ENCODE results near the gene NACA. TPM values are rescaled to one million over a fixed set of nuclear protein-coding genes. Genes with fewer than 3 reads are reported as not detected.
"Not testable (repeated sequence)": the region's sequence is repeated elsewhere in the genome, so short reads cannot be mapped to it uniquely, and the experiment has no call there.

NACA gene
- polyA plus RNA-seq, 12 donors = 260 to 2,150 (median 1,740) TPM

DNA sequence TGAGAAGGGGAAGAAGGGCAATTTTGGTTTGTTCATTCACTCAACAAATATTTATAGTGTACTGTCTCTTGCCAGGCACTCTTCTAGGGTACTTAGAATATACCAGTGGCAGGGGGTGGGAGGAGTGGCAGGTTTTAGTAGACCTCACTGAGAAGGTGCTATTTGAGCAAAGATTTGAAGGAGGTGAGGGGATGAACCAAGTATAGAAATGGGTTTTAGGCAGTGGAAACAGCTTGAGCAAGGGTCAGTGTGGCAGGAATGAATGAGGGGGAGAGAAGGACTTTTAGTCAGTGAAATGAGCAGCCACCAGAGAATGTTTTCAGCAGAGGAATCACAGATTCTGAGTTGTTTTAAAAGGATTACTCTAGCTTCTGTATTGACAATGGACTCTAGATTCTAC, 24.8 kb upstream of the NACA start:
- DNase-seq = no peak

DNA sequence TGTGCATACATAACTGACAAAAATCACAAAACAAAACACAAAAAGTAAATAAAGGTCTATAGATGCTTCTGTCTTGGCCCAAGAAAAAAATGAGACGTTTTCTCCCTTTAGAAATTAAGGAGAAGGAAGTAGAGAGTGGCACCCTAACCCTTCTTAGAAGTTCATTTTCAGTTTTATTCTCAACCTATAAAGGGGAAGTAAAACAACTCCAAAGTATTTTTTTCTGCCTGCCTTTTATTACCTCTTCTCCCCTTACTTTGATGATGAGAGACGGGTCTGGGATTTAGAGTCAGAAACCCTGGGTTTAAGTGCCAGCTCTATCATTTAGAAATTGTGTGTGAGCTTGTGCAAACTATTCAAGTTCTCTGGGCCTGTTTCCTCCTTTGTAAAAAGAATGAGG, 24.3 kb upstream of the NACA start:
- no peak for DNase-seq

DNA sequence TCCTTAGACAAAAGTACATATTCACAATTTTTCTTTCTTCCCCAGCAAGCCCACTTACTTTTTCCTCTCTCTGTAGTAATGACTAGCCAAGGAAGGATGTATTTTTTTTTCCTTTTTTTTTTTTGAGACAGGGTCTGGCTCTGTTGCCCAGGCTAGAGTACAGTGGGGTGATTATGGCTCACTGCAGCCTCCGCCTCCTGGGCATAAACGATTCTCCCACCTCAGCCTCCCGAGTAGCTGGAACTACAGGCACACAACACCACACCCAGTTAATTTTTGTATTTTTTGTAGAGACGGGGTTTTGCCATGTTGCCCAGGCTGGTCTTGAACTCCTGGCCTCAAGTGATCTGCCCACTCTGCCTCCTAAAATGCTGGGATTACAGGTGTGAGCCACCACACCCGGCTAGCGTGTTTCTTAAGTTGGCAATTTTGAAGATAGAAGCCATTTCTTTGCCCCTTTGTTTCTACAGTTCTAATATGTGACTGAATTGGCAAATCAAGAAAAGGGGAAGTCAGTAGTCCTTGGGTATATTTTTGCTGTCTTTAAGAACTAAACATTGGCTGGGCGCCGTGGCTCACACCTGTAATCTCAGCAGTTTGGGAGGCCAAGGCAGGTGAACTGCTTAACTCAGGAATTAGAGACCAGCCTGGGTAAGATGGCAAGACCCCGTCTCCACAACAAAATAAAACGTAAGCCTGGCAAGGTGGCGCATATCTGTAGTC, 3.2 kb upstream of the NACA start:
- DNase-seq = no peak

DNA sequence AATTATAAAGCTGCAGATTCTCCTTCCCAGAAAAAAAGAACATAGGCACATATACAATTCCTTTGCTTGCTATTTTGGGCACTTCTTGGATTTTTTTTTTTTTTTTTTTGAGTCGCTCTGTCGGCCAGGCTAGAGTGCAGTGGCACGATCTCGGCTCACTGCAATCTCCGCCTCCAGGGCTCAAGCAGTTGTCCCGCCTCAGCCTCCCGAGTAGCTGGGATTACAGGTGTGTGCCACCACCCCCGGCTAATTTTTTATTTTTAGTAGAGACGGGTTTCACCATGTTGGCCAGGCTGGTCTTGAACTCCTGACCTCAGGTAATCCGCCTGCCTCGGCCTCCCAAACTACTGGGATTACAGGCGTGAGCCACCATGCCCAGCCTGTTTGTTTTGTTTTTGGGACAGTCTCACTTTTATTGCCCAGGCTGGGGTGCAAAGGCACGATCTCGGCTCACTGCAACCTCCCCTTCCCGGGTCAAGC, 1.1 kb upstream of the NACA start:
- DNase-seq = not testable (repeated sequence)

DNA sequence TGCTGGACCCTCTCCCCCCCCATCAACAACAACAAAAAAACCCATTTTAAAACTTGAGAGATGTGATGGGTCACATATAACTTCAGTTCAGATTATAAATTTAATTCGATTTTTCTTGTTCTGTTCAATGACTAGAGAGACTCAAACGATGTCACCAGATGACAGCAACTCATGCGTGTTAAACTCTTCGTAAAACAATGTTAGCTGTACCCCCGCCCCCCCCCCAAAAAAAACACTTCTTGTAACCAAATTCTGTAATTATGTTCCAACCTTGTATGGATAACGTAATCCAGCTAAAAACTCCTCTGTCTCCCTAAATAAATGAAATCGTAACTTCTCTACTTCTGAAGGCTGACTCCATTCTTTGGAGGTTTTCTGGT, 614 bp upstream of the NACA start:
- DNase-seq = no peak

DNA sequence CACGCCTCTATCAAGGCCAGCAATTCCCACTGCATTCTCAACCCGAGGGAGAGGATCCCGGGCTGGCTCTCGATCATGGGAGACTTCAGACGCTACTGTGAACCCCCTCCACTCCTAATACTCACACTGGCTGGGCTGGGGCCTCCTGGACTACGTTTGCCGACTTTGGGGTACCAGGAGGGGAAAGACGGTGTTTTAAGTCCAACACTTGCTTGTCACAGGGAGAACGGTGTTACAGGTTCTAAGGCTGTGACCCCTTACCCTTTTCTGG, 463 bp downstream of the NACA start:
- DNase-seq = no peak

DNA sequence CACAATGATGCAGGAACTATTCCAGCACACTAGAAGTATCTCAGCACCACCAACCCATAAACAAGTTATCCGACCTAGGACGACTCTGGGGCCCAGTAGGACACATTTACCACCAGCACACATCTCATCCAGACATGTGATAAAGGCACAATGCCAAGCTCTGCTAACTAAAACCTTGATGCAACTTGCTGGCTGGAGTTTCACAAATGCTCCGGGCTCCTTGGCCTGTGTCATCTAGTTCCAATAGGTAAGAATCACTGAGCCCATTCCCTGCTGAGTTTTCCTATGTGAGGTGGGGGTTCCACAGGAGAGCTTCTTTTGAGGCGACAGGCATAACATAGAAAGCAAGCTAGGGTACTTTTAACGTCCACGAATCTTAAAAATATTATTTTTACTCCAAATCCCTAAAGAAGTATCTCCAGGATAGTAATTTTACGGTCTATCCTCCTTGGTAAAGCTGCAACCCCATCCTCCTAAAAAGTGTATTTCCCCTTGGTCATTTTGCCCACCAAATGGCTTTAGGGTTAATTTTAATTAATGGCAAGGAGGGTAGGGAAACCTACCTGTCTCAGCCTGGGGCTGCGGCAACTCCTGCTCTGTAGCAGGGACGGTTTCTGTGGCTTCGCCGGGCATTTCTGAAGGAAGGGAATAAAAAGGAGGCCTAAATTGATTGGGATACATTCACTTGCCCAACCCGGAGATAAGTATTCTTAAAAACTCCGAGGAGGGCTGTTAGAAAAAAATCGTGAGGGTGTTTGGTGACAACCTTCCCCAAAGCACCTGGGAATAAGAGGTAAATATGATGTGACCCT, 1.0 kb downstream of the NACA start:
- DNase-seq = peak; percentile 48

DNA sequence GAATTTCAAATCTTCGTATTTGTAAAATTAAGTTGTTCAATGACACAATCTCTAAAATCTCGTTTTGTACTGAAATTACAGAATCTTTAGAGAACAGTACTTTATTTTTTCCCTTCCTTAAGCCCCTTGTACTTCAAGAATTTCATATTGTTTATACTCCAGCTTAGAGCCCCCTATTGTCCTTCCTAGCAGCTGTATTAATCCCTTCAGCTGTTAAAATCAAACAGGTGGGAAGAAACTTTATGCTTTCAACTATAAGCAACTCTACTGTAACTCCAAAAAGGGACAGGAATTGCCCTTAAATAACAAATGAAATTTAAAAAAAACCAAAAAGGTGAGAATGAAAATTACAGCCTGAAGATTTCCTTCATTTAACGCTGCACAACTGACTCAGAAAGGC, 1.7 kb downstream of the NACA start:
- peak; percentile 32 for DNase-seq

DNA sequence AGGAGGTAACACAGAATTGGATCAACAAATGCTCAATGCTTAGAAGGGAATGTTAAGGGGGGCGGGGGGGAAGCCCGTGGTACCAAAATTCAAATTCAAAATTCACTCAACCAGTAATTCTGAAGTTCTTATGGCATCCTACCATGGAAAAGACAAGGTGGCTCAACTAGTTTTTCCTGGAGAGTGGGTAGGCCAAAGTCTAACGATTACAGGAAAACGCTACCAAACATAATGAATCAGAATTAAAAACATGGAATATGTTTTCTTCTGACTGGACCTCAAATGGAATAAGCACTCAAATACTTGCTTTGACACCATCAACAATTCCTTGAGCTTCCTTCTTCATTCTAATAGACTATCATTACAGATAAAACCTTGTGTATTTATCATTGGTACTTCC, 2.3 kb downstream of the NACA start:
- DNase-seq = no peak

DNA sequence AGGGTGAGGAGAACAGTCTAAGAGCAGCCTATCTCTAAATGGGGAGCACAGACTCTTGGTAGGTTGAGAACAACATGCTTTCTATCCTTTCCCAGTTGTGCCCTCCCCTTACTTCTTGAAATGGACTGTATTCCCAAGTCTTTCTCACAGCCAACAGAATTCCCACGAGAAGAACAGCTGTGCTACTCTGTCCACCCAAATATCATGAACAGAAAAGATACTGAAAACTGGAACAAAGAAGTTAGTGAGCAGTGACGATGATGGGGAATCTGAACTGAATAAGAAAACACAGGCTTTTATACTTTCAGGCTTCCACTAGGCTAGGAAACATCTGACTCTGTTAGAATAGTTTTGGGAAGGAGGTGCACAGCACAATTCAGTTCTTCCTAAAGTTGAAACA, 3.4 kb downstream of the NACA start:
- no peak for DNase-seq

DNA sequence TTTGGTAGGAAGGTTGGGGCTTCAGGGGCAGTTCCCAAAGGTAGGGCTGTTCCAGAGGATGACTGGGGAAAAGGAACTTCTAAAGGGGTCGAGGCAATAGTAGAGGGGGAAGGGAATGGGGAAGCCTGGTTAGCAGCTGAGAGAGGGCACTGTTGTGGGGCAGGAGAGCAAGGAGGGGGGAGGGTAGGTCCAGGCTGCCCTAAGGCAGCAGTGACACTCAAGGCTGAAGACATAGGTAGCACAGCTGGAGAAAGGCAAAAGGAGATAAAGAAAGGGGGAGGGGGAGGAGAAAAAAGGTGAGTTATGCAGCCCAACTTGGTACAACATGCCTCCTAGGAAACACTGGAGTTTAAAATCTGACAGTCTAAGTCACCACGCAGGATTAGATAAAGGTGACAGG, 3.9 kb downstream of the NACA start:
- no peak for DNase-seq

DNA sequence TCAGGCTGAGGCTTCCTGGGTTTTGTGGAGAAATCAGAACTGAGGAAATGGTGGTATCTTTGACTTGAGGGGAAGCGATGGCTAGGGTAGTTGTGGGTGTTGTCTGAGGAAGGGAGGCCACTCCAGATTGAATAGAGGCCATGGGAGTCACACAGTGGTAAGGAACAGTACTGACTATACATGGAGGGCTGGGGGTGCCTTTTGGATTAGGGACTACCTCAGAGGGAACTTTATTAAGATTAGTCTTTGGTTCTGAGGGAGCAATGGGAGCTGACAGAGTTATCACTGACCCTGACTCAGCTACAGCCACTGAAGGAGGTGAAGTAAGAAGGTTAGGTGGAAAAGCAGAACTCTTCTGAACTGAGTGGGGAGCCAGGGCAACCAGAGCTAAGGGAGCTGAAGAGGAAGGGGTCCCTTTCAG, 4.4 kb downstream of the NACA start:
- DNase-seq = no peak

DNA sequence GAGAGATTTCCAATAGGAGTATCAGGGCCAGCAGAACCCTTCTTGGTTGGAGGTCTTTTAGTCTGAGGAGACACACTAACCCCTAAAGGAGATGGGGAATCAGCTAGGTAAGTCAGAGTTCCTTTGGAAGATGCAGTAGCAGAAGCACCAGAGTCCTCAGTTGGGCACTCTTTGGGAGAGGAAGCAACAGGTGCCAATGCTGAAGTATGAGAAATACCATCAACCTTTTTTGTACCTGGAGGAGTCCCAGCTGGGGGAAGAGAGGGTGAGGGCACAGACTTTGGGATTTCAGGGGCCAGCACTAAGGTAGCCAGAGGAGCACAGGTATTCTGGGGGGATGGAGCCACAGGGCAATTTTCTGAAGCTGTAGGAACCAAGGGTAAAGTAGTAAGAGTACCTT, 6.0 kb downstream of the NACA start:
- no peak for DNase-seq

DNA sequence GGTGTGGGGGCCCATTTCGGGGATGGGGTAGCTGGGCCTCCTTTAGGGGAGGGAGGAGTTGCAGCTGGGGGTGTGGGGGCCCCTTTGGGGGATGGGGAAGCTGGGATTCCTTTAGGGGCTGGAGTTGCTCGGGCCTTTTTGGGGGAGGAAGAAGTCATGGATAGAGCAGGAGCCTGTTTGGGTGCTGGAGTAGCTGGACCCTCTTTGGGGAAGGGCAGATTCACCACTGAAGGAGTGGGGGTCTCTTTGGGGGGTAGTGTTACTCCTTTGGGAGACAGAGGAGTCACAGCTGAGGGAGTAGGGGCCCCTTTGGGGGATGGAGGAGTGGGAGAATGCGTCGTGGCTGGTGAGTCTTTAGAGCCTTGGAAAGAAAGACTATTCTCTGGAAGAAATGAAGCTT, 6.5 kb downstream of the NACA start:
- DNase-seq = no peak

DNA sequence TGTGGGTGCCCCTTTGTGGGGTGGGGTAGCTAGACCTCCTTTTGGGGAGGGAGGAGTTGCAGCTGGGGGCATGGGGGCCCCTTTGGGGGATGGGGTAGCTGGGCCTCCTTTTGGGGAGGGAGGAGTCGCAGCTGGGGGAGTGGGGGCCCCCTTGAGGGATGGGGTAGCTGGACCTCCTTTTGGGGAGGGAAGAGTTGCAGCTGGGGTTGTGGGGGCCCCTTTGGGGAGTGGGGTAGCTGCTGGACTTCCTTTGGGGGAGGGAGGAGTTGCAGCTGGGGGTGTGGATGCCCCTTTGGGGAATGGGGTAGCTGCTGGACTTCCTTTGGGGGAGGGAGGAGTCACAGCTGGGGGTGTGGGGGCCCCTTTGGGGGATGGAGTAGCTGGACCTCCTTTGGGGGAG, 7.0 kb downstream of the NACA start:
- no peak for DNase-seq

DNA sequence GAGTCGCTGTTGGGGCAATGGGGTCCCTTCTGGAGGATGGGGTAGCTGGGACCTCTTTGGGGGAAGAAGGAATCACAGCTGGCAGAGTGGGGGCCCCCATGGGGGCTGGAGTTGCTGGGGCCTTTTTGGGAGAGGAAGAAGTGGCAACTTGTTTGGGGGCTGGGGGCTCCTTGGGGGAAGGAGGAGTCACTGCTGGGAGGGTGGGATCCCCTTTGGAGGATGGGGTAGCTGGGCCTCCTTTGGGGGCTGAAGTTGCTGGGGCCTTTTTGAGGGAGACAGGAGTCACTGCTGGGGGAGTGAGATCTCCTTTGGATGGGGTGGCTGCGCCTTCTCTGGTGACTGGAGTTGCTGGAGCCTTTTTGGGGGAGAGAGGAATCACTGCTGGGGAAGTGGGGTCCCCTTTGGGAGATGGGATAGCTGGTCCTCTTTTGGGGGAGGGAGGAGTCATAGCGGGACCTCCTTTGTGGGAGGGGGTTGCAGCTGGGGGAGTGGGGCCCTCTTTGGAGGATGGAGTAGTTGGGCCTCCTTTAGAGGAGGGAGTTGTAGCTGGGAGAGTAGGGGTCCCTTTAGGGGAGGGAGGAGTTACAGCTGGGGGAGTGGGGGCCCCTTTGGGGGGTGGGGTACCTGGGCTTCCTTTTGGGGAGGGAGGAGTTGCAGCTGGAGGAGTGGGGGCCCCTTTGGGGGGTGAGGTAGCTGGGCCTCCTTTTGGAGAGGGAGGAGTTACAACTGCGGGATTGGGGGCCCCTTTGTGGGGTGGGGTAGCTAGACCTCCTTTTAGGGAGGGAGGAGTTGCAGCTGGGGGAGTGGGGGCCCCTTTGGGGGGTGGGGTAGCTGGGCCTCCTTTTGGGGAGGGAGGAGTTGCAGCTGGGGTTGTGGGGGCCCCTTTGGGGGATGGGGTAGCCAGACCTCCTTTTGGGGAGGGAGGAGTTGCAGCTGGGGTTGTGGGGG, 7.9 kb downstream of the NACA start:
- DNase-seq = no peak

DNA sequence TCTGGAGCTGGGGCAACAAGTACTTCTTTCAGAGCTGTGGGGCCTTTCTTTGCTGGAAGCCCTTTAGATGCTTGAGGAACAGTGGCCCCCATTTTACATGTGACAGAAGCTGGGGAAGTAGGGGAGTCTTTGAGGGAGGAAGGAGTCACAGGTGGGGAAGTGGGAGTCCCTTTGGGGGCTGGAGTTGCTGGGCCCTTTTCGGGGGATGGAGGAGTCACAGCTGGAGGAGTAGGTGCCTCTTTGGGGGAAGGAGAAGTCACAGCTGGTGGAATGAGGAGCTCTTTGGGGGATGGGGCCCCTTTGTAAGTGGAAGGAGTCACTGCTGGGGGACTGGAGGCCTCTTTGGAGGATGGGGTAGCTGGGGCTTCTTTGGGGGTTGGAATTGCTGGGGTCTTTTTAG, 8.6 kb downstream of the NACA start:
- DNase-seq = no peak

DNA sequence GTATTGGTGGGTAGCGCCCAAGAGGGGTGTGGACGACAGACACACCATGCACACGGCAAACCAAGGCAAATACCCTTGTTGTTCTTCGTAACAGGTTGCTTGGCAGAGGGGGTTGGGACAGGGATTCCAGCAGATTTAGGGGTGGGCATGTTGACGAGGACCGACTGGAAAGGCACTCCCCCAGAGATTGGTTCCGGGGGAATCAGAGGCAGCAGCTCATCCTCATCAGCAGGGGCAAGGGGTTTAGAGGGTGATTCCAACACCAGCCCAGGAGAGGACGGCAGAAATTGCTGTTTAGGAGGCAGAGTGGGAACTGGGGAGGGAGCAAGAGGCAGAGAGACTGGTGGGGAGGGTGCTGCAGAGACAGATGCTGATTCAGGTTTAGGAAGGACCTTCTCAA, 9.3 kb downstream of the NACA start:
- DNase-seq = no peak

DNA sequence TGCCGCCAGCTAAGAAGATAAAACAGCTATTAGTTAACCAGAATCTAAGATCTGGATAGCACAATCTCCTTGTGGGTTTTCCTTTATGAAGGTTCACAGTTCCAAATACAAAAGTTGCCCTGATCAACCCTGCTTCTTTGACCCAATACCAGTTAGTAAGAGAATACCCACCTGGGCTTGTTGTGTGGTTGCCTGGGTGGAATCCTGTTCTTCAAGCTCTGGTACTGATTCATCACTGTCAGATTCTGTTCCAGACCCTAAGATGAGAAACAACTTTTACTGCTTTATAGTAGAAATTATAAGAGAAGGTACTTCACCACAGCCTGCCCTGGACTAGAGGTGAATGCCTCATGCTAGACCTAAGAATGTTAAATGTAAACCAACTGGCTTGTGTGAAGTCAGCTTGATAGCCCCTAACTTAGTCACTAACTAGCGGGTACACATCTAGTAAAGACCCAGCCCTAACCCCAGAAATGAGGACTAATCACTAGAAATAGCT, 10.6 kb downstream of the NACA start:
- no peak for DNase-seq

DNA sequence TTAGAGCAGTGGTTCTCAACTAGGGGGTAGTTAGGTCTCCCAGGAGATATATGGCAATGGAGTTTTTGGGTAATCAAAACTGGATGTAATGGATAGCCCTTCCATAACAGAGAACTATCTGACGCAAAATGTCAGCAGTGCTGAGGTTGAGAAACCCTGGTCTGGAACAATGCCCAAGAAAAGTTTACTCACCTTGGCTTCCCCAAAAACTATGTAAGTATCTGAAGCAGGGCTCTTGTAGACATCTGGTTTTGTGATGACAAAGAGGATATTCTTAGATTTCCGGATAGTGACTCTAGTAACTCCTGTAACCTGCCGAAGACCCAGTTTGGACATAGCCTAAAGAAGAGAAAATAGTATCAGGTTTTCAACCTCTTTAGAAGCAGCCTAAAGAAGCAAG, 11.8 kb downstream of the NACA start:
- DNase-seq = no peak

DNA sequence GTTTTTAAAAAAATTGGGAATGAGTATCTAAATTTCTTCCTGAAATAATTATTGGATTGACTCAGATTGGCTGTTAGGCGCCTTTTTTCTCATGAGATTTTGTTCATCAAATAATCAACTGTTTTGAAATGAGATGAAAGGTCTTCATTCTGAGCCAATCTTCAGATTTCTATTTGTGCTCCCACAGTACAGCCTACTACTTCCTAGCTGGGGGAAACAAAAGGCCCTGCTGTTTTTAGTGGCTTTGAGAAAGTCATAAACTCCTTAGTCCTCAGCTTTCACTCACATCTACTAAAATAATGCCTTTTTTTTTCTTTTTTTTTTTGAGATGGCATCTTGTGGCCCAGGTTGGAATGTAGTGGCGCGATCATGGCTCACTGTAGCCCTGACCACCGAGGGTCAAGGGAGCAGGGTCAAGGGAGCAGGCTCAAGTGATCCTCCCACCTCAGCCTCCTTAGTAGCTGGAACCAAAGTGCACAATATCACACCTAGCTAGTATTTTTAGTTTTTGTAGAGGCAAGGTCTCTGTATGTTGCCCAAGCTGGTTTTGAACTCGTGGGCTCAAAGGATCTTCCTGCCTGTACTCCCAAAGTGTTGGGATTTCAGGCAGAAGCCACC, 15.2 kb downstream of the NACA start:
- no peak for DNase-seq

DNA sequence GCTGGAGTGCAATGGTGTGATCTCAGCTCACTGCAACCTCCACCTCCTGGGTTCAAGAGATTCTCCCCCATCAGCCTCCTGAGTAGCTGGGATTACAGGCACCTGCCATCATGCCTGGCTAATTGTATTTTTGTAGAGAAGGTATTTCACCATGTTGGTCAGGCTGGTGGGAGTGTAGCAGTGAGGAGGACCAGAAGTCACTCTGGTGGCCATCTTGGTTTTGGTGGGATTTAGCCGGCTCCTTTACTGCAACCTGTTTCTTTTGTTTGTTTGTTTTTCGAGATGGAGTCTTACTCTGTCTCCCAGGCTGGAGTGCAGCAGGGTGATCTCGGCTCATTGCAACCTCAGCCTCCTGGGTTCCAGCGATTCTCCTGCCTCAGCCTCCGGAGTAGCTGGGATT, 20.6 kb downstream of the NACA start:
- not testable (repeated sequence) for DNase-seq

Data from muscle of arm (tissue), 12 donors.